Hepatocyte (in vitro differentiated cells): ENCODE results near the gene GSC2.
A peak's percentile ranks its signal among the peaks of the same experiment; 100 is the strongest.

ENCODE experiments used
- EZH2 ChIP-seq: fragments of 200-600 bp; sonication (generic); IDR thresholded peaks from 2 replicates; pipeline ENCODE4 v1.6.1; 2016; ENCODE audit warnings: antibody characterized with exemption, mild to moderate bottlenecking, borderline replicate concordance
- TF ChIP-seq, protein P1 (sequence below): fragments of 200-600 bp; sonication (generic); IDR thresholded peaks from 2 replicates; pipeline ENCODE4 v1.5.1; 2016; ENCODE audit warnings: antibody characterized with exemption, mild to moderate bottlenecking; ENCODE audit not compliant: poor library complexity

DNA sequence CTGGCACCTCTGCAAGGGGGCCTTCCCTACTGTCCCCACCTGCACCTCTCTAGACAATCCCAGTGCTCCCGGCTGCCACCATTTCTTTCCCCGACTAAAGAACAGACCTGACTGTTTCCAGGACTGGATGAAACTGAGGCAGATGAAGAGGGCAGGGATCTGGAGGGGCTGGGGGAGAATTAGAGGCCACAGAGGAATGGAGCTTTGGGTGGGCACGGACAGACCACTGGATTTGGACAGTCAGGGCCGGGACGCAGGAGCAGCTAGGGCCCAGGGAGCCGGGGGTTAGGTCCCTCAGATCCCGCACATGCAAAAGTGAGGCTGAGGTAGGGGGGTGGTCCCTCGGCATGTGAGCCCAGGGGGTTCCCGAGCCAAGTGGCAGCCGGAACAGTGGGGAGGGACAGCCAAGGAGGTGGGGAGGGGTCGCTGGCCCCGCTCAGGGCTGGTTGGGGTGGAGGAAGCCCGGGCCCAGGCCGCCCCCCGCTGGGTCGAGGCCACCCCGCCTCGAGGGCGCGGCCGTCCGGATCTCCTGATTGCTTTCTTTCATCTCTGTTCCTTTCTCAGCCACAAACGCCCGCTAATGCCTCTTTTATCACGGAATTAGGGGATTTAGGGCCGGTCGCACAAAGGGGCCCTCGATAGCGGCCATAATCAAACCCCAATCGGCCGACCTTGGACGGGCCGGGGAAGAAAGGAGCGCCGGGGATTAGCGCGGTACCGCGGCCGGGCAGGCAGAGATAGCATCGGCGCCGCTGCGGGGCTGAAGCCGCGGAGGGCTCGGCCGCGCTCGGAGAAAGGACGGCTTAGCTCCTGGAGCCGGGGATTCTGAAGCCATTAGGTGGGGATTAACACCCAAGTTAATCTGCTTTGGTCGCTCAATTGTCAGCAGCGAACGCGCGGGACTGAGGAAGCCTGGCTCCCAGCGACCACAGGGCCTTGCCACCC, 19.2 kb upstream of the GSC2 start:
- TF ChIP-seq, protein P1, sequence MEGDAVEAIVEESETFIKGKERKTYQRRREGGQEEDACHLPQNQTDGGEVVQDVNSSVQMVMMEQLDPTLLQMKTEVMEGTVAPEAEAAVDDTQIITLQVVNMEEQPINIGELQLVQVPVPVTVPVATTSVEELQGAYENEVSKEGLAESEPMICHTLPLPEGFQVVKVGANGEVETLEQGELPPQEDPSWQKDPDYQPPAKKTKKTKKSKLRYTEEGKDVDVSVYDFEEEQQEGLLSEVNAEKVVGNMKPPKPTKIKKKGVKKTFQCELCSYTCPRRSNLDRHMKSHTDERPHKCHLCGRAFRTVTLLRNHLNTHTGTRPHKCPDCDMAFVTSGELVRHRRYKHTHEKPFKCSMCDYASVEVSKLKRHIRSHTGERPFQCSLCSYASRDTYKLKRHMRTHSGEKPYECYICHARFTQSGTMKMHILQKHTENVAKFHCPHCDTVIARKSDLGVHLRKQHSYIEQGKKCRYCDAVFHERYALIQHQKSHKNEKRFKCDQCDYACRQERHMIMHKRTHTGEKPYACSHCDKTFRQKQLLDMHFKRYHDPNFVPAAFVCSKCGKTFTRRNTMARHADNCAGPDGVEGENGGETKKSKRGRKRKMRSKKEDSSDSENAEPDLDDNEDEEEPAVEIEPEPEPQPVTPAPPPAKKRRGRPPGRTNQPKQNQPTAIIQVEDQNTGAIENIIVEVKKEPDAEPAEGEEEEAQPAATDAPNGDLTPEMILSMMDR, result no peak
- peak; percentile 86 for TF ChIP-seq EZH2
